ENCODE measurements around the gene CCDC77. TPM values are rescaled to one million over a fixed set of nuclear protein-coding genes. Genes with fewer than 3 reads are reported as not detected.

CCDC77 gene
- total RNA-seq, 2 experiments from 2014 or later: 5.3 to 7.8 TPM

GRCh38 chr12:490260-490659 lies 88.8 kb downstream of the CCDC77 start:
- CTCF ChIA-PET: no interaction called here
- POLR2A ChIA-PET: no interaction called here
- H3K27ac ChIP-seq (ENCODE audit: low read depth in 1 of 2, low read length in 2 of 2): no peak overlapping the region
- intact Hi-C loops (cut with DNase I, micrococcal nuclease): no loop called here
- H3K4me1 ChIP-seq (ENCODE audit: insufficient read depth, low read length): no peaks in the 10 kb centered on the region
- H3K9me3 ChIP-seq (ENCODE audit: control insufficient read depth in 1 of 2, insufficient read depth in 1 of 2, low read length in 2 of 2): peaks cover 14 to 18% of the 10 kb centered on the region in 2 experiments
- TF ChIP-seq, protein P1, sequence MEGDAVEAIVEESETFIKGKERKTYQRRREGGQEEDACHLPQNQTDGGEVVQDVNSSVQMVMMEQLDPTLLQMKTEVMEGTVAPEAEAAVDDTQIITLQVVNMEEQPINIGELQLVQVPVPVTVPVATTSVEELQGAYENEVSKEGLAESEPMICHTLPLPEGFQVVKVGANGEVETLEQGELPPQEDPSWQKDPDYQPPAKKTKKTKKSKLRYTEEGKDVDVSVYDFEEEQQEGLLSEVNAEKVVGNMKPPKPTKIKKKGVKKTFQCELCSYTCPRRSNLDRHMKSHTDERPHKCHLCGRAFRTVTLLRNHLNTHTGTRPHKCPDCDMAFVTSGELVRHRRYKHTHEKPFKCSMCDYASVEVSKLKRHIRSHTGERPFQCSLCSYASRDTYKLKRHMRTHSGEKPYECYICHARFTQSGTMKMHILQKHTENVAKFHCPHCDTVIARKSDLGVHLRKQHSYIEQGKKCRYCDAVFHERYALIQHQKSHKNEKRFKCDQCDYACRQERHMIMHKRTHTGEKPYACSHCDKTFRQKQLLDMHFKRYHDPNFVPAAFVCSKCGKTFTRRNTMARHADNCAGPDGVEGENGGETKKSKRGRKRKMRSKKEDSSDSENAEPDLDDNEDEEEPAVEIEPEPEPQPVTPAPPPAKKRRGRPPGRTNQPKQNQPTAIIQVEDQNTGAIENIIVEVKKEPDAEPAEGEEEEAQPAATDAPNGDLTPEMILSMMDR (IDR thresholded peaks at IDR 0.05): no peak
- H3K27me3 Mint-ChIP-seq: no peaks in the 10 kb centered on the region
- DNase-seq (no peak), ATAC-seq (ENCODE audit: poor library complexity) (no peak)
- peaks cover 31% of the 10 kb centered on the region for H3K36me3 Mint-ChIP-seq (ENCODE audit: low read depth)
- peaks cover 15% of the 10 kb centered on the region for H3K9me3 Mint-ChIP-seq
- H3K27ac Mint-ChIP-seq: no peak overlapping the region
- no peak overlapping the region for H3K4me3 ChIP-seq (ENCODE audit: low read length)
- H3K36me3 ChIP-seq (ENCODE audit: insufficient read depth, low read length): no peaks in the 10 kb centered on the region
- peaks cover 0 to 3% of the 10 kb centered on the region in 2 experiments for H3K27me3 ChIP-seq (ENCODE audit: control insufficient read depth in 1 of 2, insufficient read depth in 2 of 2, low read length in 2 of 2)
- H3K4me3 Mint-ChIP-seq: no peak overlapping the region
- H3K4me1 Mint-ChIP-seq (ENCODE audit: low read depth): no peaks in the 10 kb centered on the region

Other genes starting within 250 kb of the CCDC77 start
- gene SLC6A12, start 187.5 kb upstream of the CCDC77 start, total RNA-seq: not detected
- gene SLC6A13, start 138.8 kb upstream of the CCDC77 start, total RNA-seq: under 1 TPM; 0.11 to 0.60 TPM
- 100 to 1,000 TPM; 149 to 151 TPM for gene KDM5A, start 12.3 kb upstream of the CCDC77 start, total RNA-seq
- gene B4GALNT3, start 58.3 kb downstream of the CCDC77 start, total RNA-seq: 1 to 10 TPM; 1.4 to 1.8 TPM